ENCODE measurements around the gene DMP1. TPM values are rescaled to one million over a fixed set of nuclear protein-coding genes. Genes with fewer than 3 reads are reported as not detected.

The DMP1 gene
- not detected in 2 replicates for total RNA-seq

- DNase-seq (ENCODE audit: low read depth), result no peak
- FAIRE-seq, result no peak
- Histone ChIP-seq H3K36me3 (ENCODE audit: control insufficient read depth, insufficient read depth, low read length) (no peaks in the 10 kb centered on the region), H3K27me3 (ENCODE audit: control insufficient read depth, insufficient read depth, low read length) (no peaks in the 10 kb centered on the region), H3K4me3 (ENCODE audit: low read depth, low read length) (no peak within 1 kb of the TSS)
- no peak for TF ChIP-seq CTCF (IDR thresholded peaks at IDR 0.05; ENCODE audit: insufficient read depth, low read length, severe bottlenecking)
Measured at GRCh38 chr4:87649980-87650379, at the start of gene DMP1. Gene DMP1, plus strand, starts transcription at chr4:87650280. Its CDS starts 6,213 bp downstream, at chr4:87656493.

- no peak overlapping the region for H3K4me3 ChIP-seq (ENCODE audit: low read depth, low read length)
- no peak for FAIRE-seq
- H3K36me3 ChIP-seq (ENCODE audit: control insufficient read depth, insufficient read depth, low read length), result no peaks in the 10 kb centered on the region
- no peak for DNase-seq (ENCODE audit: low read depth)
- TF ChIP-seq CTCF (IDR thresholded peaks at IDR 0.05; ENCODE audit: insufficient read depth, low read length, severe bottlenecking), result no peak
- H3K27me3 ChIP-seq (ENCODE audit: control insufficient read depth, insufficient read depth, low read length), result no peaks in the 10 kb centered on the region
Measured at GRCh38 chr4:87601361-87601760, 48.7 kb upstream of the DMP1 start.

- FAIRE-seq (no peak), DNase-seq (ENCODE audit: low read depth) (no peak)
- H3K27me3 ChIP-seq (ENCODE audit: control insufficient read depth, insufficient read depth, low read length), result no peaks in the 10 kb centered on the region
- H3K36me3 ChIP-seq (ENCODE audit: control insufficient read depth, insufficient read depth, low read length), result no peaks in the 10 kb centered on the region
- no peak for TF ChIP-seq CTCF (IDR thresholded peaks at IDR 0.05; ENCODE audit: insufficient read depth, low read length, severe bottlenecking)
- H3K4me3 ChIP-seq (ENCODE audit: low read depth, low read length), result no peak within 1 kb of the TSS
Measured at GRCh38 chr4:87608229-87608628, 41.9 kb upstream of the DMP1 start, which contains the start of gene DSPP. Gene DSPP, plus strand, starts transcription at chr4:87608529. Its CDS starts 2,380 bp downstream, at chr4:87610909.

GRCh38 chr4:87614292-87614890 is 35.7 kb upstream of the DMP1 start:
- H3K36me3 ChIP-seq (ENCODE audit: control insufficient read depth, insufficient read depth, low read length), result no peaks in the 10 kb centered on the region
- no peak overlapping the region for H3K4me3 ChIP-seq (ENCODE audit: low read depth, low read length)
- DNase-seq (ENCODE audit: low read depth), result no peak
- no peak for FAIRE-seq
- no peak for TF ChIP-seq CTCF (IDR thresholded peaks at IDR 0.05; ENCODE audit: insufficient read depth, low read length, severe bottlenecking)
- no peaks in the 10 kb centered on the region for H3K27me3 ChIP-seq (ENCODE audit: control insufficient read depth, insufficient read depth, low read length)

GRCh38 chr4:87616268-87616667 is 33.8 kb upstream of the DMP1 start:
- DNase-seq (ENCODE audit: low read depth), result no peak
- no peak for FAIRE-seq
- Histone ChIP-seq H3K27me3 (ENCODE audit: control insufficient read depth, insufficient read depth, low read length) (peaks cover 2% of the 10 kb centered on the region), H3K4me3 (ENCODE audit: low read depth, low read length) (no peak overlapping the region), H3K36me3 (ENCODE audit: control insufficient read depth, insufficient read depth, low read length) (no peaks in the 10 kb centered on the region)
- TF ChIP-seq CTCF (IDR thresholded peaks at IDR 0.05; ENCODE audit: insufficient read depth, low read length, severe bottlenecking), result no peak

- H3K4me3 ChIP-seq (ENCODE audit: low read depth, low read length), result no peak overlapping the region
- TF ChIP-seq CTCF (IDR thresholded peaks at IDR 0.05; ENCODE audit: insufficient read depth, low read length, severe bottlenecking), result no peak
- no peak for DNase-seq (ENCODE audit: low read depth)
- no peak for FAIRE-seq
- no peaks in the 10 kb centered on the region for H3K36me3 ChIP-seq (ENCODE audit: control insufficient read depth, insufficient read depth, low read length)
- H3K27me3 ChIP-seq (ENCODE audit: control insufficient read depth, insufficient read depth, low read length), result peaks cover 2% of the 10 kb centered on the region
Measured at GRCh38 chr4:87620086-87620485, 30.0 kb upstream of the DMP1 start.
